ENCODE results near the gene RDM1.
A peak's percentile ranks its signal among the peaks of the same experiment; 100 is the strongest.
"Not testable (repeated sequence)": the region's sequence is repeated elsewhere in the genome, so short reads cannot be mapped to it uniquely, and the experiment has no call there.

Gene RDM1

DNA sequence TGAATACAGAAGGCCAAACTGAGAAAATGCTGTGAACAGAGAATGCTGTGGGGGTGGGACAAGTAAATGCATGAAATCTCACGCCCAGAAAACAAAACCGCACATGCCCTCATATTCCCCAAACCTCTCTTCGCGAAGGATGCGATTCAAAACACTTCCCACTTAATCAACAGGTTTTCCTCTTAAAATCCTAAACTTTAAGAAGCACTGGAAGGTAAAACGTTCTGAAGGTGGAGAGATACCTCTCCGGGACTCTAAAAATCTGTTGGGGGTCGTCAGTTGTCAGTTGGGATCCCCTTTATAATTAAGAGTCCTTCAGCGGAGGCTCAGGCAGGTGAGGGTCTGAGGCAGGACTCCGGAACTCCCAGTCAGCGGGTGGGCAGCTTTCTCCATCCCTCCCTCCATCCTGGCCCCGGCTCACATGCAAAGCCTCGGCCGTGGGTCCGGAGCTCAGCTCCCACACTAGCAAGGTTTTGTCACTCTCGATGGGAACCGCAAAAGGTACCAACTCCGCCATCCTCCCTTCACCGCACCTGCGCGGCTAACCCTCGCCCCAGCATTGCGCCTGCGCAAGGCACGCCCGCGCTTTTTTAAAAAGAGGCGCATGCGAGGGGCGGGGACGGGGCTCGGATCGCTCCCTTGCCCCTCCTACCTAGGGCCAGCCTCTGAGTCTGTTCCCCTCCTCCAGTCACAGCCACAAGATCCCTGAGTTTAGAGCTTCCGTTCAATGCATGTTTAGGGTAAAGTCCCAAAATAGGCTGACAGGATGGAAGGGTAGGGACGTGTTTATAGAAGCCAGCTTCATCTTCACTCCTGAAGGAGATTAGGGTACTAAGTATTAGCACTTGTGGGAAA, at the start of gene RDM1:
Gene RDM1 (minus strand): TSS at position 563 of the 855 bp plus-strand sequence. CDS start 46 bp downstream, at position 517.
- DNase-seq (ENCODE audit: low read depth in 2 of 2), result peak; percentile 56

- DNase-seq (ENCODE audit: low read depth in 2 of 2), result no peak
Measured at GRCh38 chr17:35978346-35978745, 47.8 kb upstream of the RDM1 start.

GRCh38 chr17:35977509-35977908, 46.9 kb upstream of the RDM1 start:
- no peak for DNase-seq (ENCODE audit: low read depth in 2 of 2)

DNA sequence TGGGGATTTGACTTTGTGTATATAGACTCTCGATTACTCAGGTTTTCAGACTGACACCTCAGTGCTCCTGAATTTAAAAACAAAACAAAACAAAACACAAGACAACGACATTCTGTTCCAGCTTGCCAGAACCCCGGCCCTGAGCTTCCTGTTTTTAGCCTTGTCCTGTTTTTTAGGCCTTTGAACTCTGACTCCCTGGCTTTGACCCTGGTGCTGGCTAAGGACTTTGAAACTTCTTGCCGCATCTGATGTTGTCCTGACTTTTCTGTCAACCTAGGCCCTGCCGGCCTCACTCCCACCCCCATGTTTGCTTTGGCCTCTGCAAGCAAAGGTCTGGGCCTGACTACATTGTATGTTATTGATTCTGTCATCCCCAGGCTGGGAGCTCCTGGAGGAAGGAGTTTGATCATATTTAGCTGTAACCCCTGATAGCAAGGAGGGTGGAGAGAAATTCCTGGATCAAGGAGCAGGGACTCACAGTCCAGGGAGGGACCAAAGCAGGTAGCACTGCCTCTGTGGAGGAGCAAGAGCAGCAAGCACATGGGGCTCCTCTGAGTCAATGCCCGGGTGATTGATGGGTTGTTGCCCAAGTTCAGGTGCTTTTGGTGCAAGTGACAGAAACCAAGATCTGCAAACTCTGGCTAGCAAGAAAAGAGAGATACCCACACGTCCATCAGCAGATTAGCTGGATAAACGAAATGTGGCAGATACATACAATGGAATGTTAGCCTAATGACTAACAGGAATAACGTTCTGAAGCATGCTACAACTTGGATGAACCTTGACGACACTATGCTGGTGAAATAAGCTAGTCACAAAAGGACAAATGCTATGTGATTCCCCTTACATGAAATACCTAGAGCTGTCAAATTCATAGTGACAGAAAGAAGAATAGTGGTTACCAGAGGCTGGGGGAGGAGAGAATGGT, 43.0 kb upstream of the RDM1 start:
- DNase-seq (ENCODE audit: low read depth in 2 of 2), result no peak

DNA sequence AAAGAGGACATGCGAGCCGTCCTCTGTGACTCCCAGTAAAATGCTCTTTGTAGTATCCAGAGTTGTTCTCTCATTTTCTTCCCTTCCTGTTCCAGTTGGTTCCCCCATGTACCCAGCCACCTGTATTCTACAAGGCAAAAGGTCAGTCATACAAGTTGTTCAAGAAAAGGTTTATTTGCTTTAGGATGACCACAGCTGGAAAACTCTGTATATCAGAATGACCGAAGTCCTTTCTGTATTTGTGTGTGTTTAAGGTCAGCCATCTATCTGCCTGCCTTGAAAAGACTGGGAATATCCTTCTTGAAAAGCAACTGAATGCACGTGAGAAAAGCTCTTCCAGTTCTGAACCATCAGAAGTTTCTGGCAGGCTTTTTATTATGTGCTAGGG, 42.4 kb upstream of the RDM1 start:
- DNase-seq (ENCODE audit: low read depth in 2 of 2), result no peak

- no peak for DNase-seq (ENCODE audit: low read depth in 2 of 2)
Measured at GRCh38 chr17:35972535-35972934, 42.0 kb upstream of the RDM1 start.

DNA sequence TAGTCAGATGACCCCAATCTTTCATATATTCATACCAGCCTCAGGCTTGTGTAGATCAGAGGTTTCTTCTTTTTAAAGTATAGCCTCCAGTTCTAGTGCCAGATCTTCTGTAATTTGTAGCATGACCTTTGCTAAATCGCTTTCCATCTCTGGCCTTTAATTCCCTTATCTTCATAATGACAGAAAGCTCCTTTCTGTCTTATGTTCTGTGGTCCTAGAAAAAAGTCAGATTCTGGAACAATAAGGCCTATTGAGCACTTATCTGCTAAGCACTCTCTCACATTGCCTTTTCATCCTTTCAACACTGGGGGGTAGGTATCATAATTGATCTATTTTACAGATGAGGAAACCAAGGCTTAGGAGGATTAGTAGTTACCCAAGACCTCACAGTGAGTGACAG, 41.5 kb upstream of the RDM1 start:
- no peak for DNase-seq (ENCODE audit: low read depth in 2 of 2)

GRCh38 chr17:35969558-35970380, 39.2 kb upstream of the RDM1 start:
- peak; percentile 51 to 53 for DNase-seq (ENCODE audit: low read depth in 2 of 2)

DNA sequence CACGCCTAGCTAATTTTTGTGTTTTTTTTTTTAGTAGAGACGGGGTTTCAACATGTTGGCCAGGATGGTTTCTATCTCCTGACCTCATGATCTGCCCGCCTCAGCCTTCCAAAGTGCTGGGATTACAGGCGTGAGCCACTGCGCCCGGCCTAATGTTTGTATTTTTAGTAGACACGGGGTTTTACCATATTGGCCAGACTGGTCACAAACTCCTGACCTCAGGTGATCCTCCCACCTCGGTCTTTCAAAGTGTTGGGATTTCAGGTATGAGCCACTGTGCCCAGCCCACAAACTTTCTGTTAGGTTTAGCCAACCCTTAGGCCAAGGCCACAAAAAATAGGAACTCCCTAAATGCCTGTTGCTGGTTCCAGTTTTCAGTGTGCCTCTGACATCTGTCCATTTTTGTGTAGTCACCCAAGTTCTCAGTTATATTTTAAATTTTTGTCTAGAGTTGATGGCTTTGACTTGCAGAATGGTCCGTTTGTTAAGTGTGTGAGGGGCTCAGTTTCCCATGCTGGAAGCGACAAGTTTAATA, 38.0 kb upstream of the RDM1 start:
- no peak for DNase-seq (ENCODE audit: low read depth in 2 of 2)

DNA sequence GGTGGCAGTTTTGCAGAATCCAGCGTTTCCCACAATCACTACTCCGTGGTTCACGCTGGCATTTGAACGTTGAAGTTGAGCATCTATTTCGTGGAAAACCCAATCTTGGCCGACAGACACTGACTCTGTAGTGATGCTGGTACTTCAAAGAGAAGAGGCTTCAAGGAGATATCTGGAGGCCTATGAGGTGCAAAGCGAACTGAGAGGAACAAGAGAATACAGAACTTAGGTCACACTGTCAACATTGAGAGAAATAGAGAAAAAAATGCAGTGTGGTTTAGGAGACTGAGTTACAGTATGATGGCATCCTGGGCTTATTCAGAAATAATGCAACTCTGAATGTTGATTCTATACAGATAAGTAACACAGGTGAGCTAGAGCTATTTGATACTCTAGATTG, 34.7 kb upstream of the RDM1 start:
- DNase-seq (ENCODE audit: low read depth in 2 of 2), result no peak

- no peak for DNase-seq (ENCODE audit: low read depth in 2 of 2)
Measured at GRCh38 chr17:35963663-35964062, 33.1 kb upstream of the RDM1 start.

DNA sequence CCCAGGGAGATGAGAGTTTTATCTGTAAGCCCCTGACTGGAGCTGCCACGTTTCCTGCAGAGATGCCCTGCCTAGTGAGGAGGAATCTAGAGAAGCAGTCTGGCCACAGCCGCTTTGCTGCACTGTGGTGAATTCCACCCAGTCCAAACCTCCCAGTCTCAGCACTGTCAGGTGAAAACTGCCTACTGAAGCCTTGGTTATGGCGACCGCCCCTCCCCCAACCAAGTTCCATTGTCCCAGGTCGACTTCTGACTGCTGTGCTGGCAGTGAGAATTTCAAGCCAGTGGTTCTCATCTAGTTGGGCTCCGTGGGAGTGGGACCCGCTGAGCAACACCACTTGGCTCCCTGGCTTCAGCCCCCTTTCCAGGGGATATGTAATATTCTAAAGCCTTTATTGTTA, 23.1 kb upstream of the RDM1 start:
- DNase-seq (ENCODE audit: low read depth in 2 of 2), result no peak

DNA sequence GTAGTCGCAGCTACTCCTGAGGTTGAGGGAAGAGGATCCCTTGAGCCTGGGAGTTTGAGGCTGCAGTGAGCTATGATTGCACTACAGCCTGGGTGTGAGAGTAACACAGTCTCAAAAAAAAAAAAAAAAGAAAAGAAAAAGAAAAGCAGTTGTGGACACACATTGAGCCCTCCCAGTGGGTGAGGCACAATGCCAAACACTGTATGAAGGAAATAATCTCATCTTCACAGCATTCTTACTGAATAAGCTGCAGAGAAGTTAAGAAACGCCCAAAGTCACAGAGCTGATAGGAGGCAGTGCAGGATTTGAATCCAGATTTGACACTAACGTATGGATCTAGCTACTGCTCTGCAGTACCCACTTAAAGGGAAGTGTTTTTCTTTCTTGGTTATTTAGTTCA, 18.8 kb upstream of the RDM1 start:
- DNase-seq (ENCODE audit: low read depth in 2 of 2), result no peak

DNA sequence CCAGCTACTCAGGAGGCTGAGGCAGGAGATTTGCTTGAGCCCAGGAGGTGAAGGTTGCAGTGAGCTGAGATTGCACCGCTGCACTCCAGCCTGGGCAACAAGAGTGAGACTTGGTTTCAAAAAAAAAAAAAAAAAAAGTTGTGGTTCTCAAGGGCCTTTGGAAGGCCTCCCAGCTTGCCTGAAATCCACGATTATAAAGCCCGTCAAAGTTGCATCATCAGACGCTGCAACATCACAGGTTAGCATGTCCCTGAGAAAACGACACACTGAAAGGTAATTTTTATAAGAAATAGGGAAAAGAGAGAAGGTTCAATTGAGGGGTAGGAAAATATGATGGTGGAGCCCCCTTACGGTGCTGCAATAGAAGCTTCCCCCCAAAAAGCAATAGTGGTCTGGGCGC, 17.5 kb upstream of the RDM1 start:
- no peak for DNase-seq (ENCODE audit: low read depth in 2 of 2)

DNA sequence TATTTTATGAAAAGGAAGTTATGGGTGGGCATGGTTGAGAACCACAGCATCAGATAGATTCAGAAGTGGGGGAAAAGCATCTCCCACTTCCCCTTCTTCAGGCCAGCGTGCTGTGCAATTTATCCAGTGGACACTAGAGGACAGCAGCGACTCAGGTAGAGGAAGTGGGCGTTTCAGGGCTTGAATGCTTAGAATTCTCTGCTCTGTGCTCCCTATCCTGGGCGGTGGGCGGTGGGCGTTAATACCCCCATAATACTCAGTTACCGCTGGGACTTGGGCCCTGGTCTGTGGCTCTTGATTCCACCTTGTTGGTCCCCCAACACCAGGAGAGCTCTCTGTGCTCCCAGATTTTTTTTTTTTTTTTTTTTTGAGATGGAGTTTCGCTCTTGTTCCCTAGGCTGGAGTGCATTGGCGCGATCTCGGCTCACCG, 16.6 kb upstream of the RDM1 start:
- peak; percentile 12 to 20 for DNase-seq (ENCODE audit: low read depth in 2 of 2)

DNA sequence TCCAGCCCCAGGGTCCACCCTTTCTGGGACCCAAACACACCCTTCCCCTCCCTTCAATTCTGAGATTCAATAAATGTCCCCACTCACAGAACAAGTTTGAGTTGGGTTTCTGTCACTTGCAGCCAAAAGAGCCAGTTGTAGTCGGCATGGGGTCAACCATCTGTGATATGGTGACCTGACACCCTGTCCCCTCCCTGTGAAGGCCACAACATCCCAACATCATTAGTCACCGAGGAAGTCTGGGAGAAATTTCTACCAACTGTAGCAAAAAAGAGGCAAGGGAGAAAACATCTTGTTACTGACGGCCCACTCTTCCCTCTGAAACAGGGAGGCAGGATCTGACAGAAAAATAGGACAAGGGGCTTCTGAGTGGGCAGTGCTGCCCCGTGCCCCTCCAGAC, 13.6 kb upstream of the RDM1 start:
- no peak for DNase-seq (ENCODE audit: low read depth in 2 of 2)

DNA sequence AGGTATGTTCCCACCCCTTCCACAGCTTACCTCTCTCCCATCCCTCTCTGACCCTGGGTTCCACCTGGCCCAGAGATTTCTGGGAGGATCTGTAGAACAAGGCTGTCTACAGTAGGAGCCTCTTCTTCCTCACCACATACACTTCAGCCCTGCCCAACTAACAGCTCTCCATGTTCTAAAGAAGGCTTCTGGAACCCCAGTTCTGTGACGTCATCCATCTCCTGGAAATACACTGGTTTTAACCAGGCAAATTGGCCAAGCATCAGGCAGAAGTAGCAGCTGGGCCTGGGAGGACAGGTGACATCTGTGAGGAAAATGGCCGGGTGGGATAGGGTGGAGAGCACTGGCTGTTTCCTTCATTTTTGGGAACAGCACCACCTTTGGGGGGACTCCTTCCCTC, 13.0 kb upstream of the RDM1 start, which contains the start of gene LYZL6:
Gene LYZL6 (minus strand): TSS at position 177 of the 400 bp plus-strand sequence. CDS start 4,357 bp downstream, outside the sequence.
- no peak for DNase-seq (ENCODE audit: low read depth in 2 of 2)

GRCh38 chr17:35942588-35943186, 12.1 kb upstream of the RDM1 start:
- no peak for DNase-seq (ENCODE audit: low read depth in 2 of 2)

DNA sequence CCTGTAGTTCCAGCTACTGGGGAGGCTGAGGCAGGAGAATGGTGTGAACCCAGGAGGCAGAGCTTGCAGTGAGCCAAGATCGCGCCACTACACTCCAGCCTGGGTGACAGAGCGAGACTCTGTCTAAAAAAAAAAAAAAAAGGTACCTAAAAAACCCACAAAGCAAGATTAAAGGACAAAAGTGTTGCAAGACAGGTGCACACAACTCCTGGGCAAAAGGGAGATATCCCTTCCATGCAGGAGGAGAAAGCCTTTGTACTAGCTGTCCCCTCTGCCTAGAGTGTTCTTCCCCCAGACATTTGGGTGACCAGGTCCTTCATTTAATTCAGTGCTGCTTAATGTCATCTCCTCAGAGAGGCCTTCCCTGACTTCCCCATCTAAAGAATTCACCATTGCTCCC, 7.9 kb upstream of the RDM1 start:
- DNase-seq (ENCODE audit: low read depth in 2 of 2), result not testable (repeated sequence)

- DNase-seq (ENCODE audit: low read depth in 2 of 2), result no peak
Measured at GRCh38 chr17:35936063-35936462, 5.5 kb upstream of the RDM1 start.

DNA sequence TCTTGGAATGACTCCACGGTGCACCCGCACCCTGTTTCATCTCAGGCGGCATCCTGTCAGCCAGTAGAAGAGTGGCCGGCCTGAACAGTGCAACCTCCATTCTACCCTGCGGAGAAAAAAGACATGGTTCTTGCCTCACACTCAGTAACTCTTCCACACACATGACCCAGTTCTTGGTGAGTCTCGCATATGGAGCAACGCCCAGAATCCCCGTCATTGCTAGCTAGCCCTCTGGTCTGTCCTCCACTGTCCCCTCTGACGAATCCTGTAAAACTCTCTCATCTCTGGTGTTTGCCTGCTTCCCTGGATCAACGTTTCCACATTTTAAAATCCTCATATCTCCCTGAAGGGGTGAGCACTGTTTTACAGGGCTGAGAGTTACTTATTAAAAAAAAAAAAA, 4.2 kb upstream of the RDM1 start:
- DNase-seq (ENCODE audit: low read depth in 2 of 2), result no peak

Measured in stimulated activated CD8-positive, alpha-beta memory T cell treated with anti-CD3 and anti-CD28 coated beads, Interleukin-7, amount 100 ng/mL, for 1 hour (primary cell).